COLO668 (cell line): Measurements from ENCODE around the gene DPP6.

Experiments
- DNase-seq: peaks from one replicate; lab custom pipeline; 2025; ENCODE audit not compliant: unreplicated experiment; lab: John Stamatoyannopoulos, UW

Gene DPP6

DNA sequence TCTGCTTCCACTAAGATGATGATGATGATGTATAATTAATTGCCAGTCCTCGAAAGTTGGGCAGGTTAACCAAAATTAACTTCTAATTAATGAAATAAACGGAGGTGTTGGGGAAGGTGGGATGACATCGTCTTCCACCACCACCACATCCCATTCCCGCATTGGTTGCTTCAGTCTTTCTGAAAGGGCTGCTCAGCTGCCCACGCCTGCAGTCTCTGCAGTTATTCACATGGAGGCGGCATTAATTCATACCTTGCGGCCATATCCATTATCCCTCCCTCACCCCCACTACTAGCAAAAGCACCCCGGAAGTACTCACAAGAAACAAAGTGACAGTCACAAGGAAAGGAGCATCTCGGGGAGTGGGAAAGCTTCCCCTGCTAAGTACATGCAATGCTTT is 387.9 kb downstream of the DPP6 start:
- no peak for DNase-seq

DNA sequence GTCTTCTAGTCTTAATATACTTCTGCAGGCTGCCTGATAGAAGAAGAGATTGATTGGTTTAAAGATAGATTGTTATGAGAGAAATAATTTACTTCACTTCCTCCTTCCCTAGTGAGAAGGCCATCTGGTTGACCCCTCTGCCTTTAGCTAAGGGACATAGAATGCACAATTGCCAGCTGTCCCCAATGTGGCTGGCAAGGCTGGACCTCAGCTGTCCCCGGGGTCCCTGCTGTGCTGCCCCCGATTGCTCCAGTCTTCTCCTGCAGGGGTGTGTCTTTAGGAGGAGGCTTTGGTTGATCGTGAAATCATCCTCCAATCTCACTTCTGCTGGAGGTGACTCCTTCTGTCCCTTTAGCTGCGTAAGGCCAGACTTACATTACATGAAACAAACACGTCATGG is 388.5 kb downstream of the DPP6 start:
- DNase-seq, result no peak

DNA sequence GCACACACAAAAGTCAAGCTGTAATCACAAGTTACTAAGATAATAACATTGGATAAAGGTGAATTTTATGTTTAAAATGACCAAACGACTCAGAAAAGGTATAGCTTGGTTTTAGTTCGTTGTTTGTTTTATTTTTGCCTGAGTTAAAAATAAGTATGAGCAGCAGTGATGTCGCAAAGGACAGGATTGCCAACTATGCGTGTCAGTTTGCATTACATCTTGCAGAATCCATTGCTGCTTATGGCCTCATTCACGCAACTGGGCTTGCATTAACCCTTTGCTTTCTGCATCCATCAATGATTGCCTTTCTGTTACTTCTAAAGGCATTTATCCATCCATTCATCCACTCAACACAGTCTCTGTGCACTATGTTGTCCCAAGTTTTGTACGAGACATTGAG is 389.6 kb downstream of the DPP6 start:
- no peak for DNase-seq

DNA sequence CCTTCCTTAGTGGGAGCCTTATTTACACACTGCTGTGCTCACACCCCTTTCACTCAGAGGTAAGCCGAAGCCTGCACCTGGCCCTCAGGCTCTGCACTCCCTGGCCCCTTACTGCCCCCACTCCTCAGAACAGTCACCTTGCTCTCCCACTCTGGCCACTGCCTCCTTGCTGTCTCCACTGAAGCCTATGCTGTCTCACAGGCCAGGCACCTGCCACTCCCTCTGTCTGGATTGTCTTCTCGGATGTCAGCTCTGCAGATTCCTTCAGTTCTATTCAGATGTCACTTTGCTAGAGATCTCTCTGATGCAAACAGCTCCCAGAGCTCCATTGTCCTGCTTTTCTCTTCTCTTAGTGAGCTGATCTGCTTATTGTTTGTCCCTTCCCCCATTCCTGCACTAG is 390.7 kb downstream of the DPP6 start:
- no peak for DNase-seq

DNA sequence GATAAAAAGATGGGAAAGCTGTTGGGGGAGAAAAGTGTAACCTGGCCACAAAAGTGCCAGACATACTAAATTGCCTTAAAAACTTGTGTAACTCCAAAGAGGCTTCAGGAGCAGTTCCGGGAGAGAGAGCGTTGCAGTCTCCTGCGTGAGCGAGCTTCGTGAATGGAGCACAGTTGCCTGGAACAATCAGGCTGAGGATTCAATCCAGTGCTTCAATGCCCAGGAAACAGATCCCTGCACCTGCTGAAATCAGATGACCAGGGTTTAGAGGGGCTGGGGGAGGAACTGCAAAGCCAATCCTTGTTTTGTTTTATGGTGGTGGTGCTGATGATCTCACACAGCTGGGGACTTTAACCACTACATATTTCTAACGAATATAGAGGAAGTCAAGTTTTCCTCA is 398.3 kb downstream of the DPP6 start:
- DNase-seq, result no peak

DNA sequence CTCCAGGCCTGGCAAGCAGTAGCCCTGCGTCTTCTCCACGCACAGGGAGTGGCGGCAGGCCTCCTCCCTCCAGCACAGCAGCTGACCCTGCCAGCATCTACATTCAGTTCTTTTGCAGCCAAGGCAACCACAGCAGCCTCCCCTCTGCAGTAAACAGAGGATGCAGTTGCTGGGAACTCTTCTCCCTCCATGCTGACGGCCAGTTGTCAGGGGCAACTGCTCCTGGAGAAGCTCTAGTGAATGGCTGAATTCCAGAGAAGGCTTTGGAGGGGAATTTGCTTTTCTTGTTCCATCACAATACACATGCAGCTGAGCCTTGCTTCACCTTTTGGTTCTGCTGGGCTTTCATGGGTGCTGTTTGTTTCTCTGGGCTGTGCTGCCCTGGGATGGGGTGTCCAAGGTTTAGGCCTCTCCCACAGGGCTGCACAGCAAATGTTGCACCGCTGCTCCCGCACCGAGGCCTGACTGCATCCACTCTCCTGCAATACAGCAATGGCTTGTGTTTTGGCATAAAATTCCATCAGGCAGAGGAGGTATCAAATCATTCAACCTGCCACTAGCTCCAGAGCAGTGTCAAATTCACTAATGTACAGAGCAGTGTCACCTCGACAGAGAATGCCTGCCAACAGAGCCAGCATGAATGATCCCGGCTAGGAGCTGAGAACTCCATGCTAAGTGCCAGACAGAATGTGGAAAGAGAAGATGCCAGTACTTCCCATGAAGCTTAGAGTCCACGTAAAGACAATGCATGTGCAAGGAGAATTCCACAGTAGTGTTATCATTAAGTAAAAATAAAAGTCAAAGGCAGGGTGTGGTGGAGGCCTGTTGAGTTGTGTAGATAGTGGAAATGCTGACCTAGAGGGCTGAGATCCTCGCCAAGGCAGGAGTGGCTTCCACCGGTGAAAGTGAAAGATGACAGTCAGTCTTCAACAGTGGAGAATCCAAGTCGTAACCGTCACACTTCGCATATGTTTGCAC is 399.6 kb downstream of the DPP6 start:
- no peak for DNase-seq

DNA sequence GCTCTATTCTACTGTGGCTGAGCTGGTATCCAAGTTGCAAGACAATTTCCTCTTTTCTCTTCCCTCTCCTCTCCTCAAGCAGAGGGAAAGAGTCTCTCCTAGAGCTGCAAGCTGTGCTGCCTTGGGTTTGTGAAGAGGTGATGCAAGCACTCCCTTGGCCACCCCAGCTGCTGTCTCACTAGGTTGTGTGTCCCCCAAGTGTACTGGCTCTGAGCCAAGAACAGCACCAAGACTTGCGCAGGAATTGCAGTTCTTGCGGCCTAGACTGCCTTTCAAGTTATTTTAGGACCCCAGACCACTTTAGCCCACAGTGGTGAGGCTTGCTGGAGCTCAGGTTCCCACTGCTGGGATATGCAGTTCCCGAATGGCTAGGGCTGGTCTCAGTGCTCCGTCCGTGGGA is 411.6 kb downstream of the DPP6 start:
- no peak for DNase-seq

DNA sequence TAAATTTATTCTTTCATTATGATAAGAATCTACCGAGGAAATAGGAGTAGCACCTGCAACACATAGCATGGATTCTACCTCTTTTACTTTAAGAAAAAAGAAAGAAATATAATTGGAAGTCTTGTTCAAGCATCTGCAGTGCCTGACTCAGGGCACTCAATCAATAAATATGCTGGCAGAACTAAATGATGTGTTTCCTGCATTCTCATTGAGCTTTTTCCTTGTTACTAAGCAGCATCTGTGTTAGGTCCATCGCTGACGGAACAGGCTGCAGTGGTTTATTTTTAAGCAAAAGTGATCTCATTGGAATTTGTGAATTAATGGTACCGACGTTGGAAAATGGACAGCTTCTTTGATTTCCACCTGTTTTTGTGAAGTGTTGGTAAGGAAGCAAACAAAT is 417.5 kb downstream of the DPP6 start:
- no peak for DNase-seq

DNA sequence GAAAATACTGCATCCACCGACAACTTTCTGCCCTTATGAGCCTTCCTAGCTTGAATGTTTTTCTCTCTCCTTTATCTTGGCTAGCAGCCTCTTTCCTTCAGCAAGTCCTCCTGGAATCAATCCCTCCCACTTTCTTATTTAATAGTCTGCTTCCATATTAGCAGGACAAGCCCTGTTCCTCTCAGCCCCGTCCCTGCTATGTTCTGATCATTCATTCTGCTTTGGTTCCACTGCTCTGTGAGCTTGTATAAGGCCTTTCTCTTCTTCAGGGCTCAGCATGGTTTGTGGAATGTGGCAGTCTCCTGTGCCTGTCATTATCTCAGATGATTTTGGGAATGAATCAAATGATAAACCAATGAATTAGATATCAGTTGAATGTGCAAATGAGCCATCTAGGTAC is 420.1 kb downstream of the DPP6 start:
- DNase-seq, result no peak

DNA sequence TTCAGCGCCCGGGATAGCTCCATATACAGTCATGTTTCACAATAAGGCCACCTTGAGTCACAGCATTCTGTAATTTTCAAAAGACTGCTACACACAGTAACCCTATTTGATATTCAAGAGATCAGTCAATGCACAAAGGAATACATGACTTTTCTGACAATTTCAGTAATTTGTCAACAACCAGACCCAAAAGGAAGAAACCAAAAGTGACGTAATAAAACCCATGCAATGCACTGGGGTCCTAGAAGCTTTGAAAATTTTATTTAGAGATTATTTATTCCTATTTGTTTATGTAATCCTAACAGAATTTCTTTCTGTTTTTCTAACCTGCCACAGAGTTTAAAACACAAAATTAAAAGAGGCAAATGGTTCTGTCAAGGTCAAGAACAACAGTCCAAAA is 421.2 kb downstream of the DPP6 start:
- no peak for DNase-seq

DNA sequence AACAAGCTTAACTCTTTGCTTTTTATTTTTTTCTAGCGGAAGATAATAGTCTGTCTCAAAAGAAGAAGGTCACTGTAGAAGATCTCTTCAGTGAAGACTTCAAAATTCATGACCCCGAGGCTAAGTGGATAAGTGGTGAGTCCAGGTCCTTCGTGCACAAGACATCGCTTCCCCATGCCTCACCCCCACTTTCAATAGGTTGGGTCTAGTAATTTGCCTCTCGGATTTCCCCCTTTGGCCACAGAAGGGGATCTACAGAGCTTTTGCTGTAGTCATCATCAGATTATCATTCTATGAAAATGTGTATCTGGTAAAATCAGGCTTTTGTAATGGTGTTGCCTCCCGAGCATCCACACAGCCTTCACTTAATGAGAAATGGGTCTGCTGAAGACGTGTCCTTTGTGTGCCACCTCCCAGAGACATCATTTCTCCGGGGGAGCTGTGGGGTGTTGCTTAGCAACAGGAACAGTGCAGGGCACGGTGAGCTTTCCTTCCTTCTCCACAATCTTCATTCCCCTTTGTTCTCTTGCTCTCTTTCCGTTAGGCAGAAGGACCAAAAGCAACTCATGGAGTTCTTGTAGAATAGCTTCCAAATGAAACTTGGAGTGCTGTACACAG is 422.8 kb downstream of the DPP6 start:
- no peak for DNase-seq

DNA sequence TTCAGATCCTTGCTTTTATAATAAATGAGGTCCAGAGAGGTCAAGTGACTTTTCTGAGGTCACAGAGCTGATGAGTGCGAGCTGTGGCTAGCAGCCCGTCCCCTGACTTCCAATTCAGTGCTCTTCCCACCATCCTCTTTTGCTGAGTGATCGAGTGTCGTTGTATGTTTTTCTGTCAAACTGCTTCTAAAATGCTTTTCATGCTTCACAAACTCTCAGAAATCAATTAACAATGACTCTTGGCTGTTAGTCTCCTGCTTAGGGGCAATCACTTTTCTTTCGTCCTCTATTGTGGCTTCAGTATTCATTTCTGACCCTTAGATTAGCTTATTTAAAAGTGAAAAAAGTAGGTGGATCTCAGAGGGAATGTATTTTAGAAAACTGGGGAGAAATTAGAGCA is 423.7 kb downstream of the DPP6 start:
- no peak for DNase-seq

DNA sequence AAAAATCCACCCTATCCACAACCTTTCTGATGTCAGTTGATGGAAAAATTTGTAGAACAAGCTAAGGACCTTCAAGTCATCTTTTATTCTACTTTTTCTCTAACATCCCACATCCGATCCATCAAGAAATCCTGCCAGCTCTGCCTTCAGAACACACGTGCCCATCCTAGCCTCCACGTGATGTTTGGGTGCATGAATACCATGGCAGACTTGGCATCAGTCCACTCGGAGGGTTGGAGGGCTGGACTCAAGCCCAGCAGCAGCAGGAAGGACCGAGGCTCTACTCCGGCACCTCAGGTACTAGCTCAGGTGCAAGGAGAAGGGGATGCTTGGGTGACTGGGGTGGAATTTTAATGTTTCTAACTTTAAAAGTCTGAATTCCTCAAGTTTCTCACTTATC is 428.6 kb downstream of the DPP6 start:
- no peak for DNase-seq

DNA sequence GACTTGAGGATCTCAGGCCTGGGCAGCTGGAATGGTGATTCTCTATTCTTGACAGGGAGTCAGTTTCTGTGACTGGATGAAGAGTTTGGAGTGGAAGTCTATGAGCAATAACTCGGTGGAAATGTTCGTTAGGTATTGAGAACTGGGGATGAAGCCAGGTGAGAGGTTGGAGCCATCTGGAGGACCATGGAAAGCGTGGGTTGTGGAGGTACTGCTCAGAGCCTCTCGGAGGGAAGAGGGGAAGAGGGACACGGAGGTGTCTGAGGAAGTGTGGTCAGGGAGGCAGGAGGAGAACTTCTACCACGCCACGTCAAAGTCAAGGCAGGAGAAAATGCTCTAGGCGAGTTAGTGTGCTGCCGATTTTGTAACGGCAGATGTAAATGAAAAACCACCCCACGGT is 430.7 kb downstream of the DPP6 start:
- no peak for DNase-seq

DNA sequence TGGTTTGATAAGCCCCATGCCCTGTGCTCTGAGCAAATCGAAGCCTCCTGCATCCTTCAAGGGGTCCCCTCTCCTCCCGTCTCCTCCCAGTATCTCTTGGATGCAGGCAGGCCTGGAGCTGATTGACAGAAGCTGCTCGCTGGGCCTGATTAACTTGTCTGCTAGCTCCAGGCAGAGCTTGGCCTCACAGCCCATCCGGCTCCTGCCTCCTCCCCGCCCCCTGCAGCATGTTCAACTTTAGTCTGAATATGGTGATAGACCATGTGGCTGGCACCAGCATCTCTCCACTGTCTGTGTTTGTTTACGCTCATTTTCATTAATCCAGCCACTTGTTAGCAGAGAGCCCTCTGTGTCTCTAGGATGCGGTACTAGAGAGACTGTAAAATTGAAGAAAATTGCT is 432.2 kb downstream of the DPP6 start:
- no peak for DNase-seq

DNA sequence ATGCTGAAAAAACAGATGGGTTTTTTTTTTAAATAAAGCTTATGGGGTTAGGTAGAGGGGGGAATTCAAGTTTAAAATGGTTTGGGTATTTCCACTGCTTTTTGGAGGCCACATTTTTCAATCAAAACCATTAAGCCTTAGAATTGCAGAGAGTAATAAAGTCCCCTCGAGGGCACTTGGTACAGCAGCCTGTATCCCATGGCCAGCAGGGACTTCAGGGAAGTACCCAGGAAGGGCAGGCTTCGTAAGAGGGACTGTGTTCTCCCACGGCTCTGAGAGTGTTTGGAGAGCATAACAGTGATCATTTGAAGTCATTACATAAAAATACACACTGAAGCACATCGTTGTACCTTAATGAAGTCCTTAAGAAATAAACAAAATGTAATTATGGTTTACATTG is 432.7 kb downstream of the DPP6 start:
- DNase-seq, result no peak

DNA sequence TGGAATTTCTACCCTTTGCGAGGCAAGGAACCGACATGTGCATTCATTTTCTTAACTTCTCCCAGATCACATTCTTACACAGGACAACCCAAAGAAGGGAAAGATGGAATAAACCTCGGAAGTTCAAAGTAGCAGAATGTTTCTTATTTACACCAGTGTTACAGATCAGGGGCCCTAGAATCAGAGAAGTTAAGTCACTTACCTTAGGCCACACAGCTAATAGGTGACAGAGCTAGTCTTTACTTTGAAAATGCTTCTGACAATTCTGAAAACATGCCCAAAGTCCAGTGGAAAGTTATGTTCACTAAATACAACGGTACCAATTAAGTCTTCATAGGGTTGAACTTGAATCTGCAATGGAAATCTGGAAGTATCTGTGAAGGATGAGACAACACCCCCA is 437.7 kb downstream of the DPP6 start:
- DNase-seq, result no peak

DNA sequence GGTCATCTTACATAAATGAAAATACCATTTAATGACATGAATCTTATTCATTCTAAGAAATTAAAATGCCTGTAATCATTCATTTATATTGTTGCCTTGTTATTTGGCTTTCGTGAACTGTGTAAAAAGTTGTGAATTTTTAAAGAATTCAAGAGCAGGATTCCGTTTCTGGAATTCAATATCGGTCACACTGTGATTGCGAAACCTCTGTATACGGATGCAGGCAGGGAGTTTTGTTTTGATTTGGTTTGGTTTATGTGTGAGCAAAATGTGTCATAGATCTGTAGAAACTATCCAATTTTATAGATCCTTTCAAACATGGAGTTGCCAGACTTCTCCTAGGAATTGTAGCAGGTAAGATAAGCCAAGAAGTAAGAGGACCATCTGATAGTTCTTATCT is 441.4 kb downstream of the DPP6 start:
- DNase-seq, result no peak

DNA sequence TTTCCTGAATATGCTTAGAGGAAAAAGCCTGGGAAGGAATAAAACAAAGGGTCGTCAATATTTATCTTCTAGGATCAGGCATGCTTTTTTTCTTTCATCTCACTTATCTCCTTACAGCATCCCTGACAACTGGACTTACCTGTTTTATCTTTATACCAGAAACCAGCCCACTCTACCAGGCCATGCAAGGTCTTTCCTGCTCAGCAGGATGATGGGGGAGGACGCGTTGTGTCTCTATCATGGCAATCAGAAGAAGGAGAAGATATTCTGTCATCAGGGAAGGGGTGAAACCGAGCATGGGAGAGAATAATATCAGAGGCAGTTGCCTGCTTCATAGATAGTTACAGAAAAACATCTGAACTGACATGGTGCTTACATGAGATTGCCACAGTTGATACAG is 445.6 kb downstream of the DPP6 start:
- DNase-seq, result no peak

DNA sequence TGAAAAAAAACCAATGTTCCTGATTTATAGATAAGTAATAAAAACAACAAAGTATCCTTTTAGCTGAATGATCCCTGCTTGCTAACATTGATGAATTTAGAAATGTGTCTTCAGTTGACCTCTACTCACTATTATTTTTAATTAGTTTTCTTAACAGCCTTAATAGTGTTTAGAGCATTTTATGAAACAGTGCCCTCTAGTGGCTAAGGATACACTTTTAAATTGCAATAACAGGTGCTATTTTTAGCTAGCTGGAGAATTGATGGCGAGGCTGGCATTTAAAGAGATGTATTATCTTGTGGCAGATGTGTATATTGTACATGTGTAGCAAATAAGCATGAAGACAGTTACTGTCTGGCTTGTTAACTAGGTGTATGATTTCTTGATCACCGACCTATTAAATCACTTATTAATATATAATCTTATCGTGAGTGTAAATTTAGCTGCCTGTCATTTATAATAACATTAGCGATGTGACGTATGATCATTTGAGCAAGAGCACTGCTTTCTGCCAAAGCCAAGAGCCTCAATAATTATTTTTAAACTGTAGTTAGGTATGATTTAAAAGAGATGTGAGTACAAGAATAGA is 451.9 kb downstream of the DPP6 start:
- DNase-seq, result no peak

DNA sequence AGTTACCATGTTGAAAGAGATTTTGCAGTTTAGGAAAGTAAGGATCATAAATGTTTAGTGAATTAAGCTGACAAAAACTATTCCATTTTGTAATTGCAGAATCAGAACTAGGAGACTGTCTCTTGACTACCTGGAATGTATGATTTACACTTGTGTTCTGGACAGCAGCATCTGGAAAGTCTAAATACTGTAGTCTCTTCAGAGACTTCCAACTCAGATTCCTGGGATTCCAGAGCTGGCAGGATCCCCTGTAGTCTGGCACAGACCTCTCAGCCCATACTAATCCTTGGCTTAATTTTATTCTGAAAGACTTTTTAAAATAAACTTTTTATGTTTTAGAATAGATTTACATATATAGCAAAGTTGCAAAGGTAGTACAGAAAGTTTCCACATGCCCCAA is 452.7 kb downstream of the DPP6 start:
- no peak for DNase-seq

DNA sequence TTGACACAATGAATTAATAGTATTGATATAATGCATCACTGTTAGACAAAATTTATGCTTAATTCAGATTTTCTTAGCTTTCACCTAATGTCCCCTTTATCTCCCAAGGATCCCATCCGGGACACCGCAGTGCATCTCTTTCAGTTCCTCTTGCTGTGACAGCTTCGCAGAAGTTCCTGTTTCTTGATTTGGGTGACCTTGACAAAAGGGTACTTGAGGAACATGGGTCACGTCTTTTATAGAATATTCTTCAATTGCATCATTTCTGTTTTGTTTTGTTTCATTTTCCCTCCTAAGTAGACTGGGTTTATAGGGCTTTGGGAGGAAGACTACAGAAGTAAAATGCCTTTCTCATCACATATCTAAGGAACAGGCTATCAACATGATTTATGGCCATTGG is 453.2 kb downstream of the DPP6 start:
- no peak for DNase-seq
